ENCODE data around the gene SLC26A3. TPM values are rescaled to one million over a fixed set of nuclear protein-coding genes. Genes with fewer than 3 reads are reported as not detected.

The SLC26A3 gene
- total and polyA plus RNA-seq, 2 donors (not counting 1 experiment from before 2014, with no cell fraction given), result not detected

GRCh38 chr7:107743567-107744344 lies 59.3 kb downstream of the SLC26A3 start, which contains the start of gene CBLL1:
Gene CBLL1 (plus strand): TSS chr7:107744142. CDS start chr7:107744164, 22 bp downstream.
- TF ChIP-seq EZH2 (IDR thresholded peaks at IDR 0.05; ENCODE audit: low read length, missing control alignments) (no peak), CTCF (conservative IDR thresholded peaks at IDR 0.05 in 1 of 2, IDR thresholded peaks at IDR 0.05 in 1 of 2; ENCODE audit: low read depth in 1 of 2, low read length in 2 of 2) (peak; percentile 67 to 70)
- Histone ChIP-seq H3K79me2 (ENCODE audit: control insufficient read depth, insufficient read depth, low read length) (peaks cover 48% of the 10 kb centered on the region), H3K9ac (ENCODE audit: insufficient read depth, low read length) (peak within 1 kb of the TSS; percentile 91)

GRCh38 chr7:107742678-107743566 lies 60.1 kb downstream of the SLC26A3 start:
- DNase-seq (ENCODE audit: low read depth in 2 of 2), result no peak
- peaks cover 40% of the 10 kb centered on the region for H3K79me2 ChIP-seq (ENCODE audit: control insufficient read depth, insufficient read depth, low read length)
- peak overlapping the region; percentile 99 for H2AFZ ChIP-seq (ENCODE audit: low read length)
- H4K20me1 ChIP-seq (ENCODE audit: control insufficient read depth, extremely low read depth, insufficient read depth, low read length), result peaks cover under 1% of the 10 kb centered on the region
- H3K27me3 ChIP-seq (ENCODE audit: control insufficient read depth, insufficient read depth, low read length), result no peaks in the 10 kb centered on the region
- TF ChIP-seq EZH2 (IDR thresholded peaks at IDR 0.05; ENCODE audit: low read length, missing control alignments) (no peak), CTCF (conservative IDR thresholded peaks at IDR 0.05 in 1 of 2, IDR thresholded peaks at IDR 0.05 in 1 of 2; ENCODE audit: low read depth in 1 of 2, low read length in 2 of 2) (peak in 1 of 2 donors; percentile 2)
- peak overlapping the region; percentile 26 for H3K9ac ChIP-seq (ENCODE audit: insufficient read depth, low read length)
- peaks cover 12% of the 10 kb centered on the region for H3K4me1 ChIP-seq (ENCODE audit: control insufficient read depth, extremely low read depth, insufficient read depth, low read length)
- H3K4me2 ChIP-seq (ENCODE audit: extremely low read depth, insufficient read depth, low read length), result peak overlapping the region; percentile 97
- no peaks in the 10 kb centered on the region for H3K9me3 ChIP-seq (ENCODE audit: control insufficient read depth, insufficient read depth, low read depth, low read length)
- peak overlapping the region; percentile 98 for H3K27ac ChIP-seq (ENCODE audit: insufficient read depth, low read length)
- peak overlapping the region; percentile 86 to 99 (median 90) for H3K4me3 ChIP-seq (replicated peaks in 1 of 4; ENCODE audit: control extremely low read depth in 1 of 4, insufficient read depth in 1 of 4, low read depth in 3 of 4, low read length in 4 of 4)
- no peaks in the 10 kb centered on the region for H3K36me3 ChIP-seq (ENCODE audit: control insufficient read depth, insufficient read depth, low read length)

More at GRCh38 chr7:107743567-107744344, 59.3 kb downstream of the SLC26A3 start, which contains the start of gene CBLL1:
- H3K4me1 ChIP-seq (ENCODE audit: control insufficient read depth, extremely low read depth, insufficient read depth, low read length), result peaks cover 12% of the 10 kb centered on the region
- peak within 1 kb of the TSS; percentile 97 for H3K4me2 ChIP-seq (ENCODE audit: extremely low read depth, insufficient read depth, low read length)
- H3K36me3 ChIP-seq (ENCODE audit: control insufficient read depth, insufficient read depth, low read length), result no peaks in the 10 kb centered on the region
- H3K27ac ChIP-seq (ENCODE audit: insufficient read depth, low read length), result peak within 1 kb of the TSS; percentile 98
- no peaks in the 10 kb centered on the region for H3K9me3 ChIP-seq (ENCODE audit: control insufficient read depth, insufficient read depth, low read depth, low read length)
- DNase-seq (ENCODE audit: low read depth in 2 of 2), result peak; percentile 95 to 96
- no peaks in the 10 kb centered on the region for H3K27me3 ChIP-seq (ENCODE audit: control insufficient read depth, insufficient read depth, low read length)
- peak within 1 kb of the TSS; percentile 86 to 99 (median 93) for H3K4me3 ChIP-seq (replicated peaks in 1 of 4; ENCODE audit: control extremely low read depth in 1 of 4, insufficient read depth in 1 of 4, low read depth in 3 of 4, low read length in 4 of 4)
- peak within 1 kb of the TSS; percentile 99 for H2AFZ ChIP-seq (ENCODE audit: low read length)
- peaks cover 5% of the 10 kb centered on the region for H4K20me1 ChIP-seq (ENCODE audit: control insufficient read depth, extremely low read depth, insufficient read depth, low read length)

- peak in 1 of 2 donors; percentile 11 for DNase-seq (ENCODE audit: low read depth in 2 of 2)
- Histone ChIP-seq H3K9ac (ENCODE audit: insufficient read depth, low read length) (no peak overlapping the region), H4K20me1 (ENCODE audit: control insufficient read depth, extremely low read depth, insufficient read depth, low read length) (no peaks in the 10 kb centered on the region), H3K4me1 (ENCODE audit: control insufficient read depth, extremely low read depth, insufficient read depth, low read length) (no peaks in the 10 kb centered on the region), H3K27ac (ENCODE audit: insufficient read depth, low read length) (no peak overlapping the region), H3K36me3 (ENCODE audit: control insufficient read depth, insufficient read depth, low read length) (no peaks in the 10 kb centered on the region), H2AFZ (ENCODE audit: low read length) (no peak overlapping the region), H3K79me2 (ENCODE audit: control insufficient read depth, insufficient read depth, low read length) (no peaks in the 10 kb centered on the region), H3K4me2 (ENCODE audit: extremely low read depth, insufficient read depth, low read length) (no peak overlapping the region), H3K9me3 (ENCODE audit: control insufficient read depth, insufficient read depth, low read depth, low read length) (no peaks in the 10 kb centered on the region), H3K27me3 (ENCODE audit: control insufficient read depth, insufficient read depth, low read length) (peaks cover 5% of the 10 kb centered on the region), H3K4me3 (replicated peaks in 1 of 4; ENCODE audit: control extremely low read depth in 1 of 4, insufficient read depth in 1 of 4, low read depth in 3 of 4, low read length in 4 of 4) (no peak overlapping the region)
- TF ChIP-seq EZH2 (IDR thresholded peaks at IDR 0.05; ENCODE audit: low read length, missing control alignments), result no peak
These were observed 74.7 kb downstream of the SLC26A3 start for GRCh38 chr7:107728276-107728675.
